HG03159 (cell line): ENCODE data around the gene FBXO28.

Source experiments
- ATAC-seq: cut with Tn5 transposase; IDR thresholded peaks from one replicate; pipeline ENCODE4 v1.9.1; 2021; ENCODE audit warnings: mild to moderate bottlenecking, moderate library complexity; ENCODE audit not compliant: unreplicated experiment

The FBXO28 gene

GRCh38 chr1:224149709-224150108 lies 35.8 kb downstream of the FBXO28 start:
- ATAC-seq: no peak

DNA sequence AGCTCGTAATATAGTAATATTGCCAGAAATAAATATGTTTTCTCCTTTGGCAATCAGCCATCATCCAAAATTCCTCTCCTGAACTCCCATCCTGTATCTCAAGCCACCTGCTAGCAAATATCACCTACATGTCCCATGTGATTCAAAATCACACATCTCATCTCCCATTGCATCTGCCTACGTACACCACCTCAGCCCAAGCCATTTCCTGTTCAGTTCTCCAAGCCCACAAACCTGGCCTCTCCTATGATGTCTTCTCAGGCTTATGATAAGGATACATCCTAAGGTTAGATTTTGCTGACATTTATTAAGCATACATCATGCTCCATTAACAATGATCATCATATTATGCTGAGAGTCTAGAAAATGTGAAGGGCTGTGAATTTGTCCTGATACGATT lies 37.2 kb downstream of the FBXO28 start:
- ATAC-seq: no peak

- ATAC-seq: no peak
Measured at GRCh38 chr1:224157316-224157715, 43.4 kb downstream of the FBXO28 start.

GRCh38 chr1:224159541-224159940 lies 45.6 kb downstream of the FBXO28 start:
- no peak for ATAC-seq

DNA sequence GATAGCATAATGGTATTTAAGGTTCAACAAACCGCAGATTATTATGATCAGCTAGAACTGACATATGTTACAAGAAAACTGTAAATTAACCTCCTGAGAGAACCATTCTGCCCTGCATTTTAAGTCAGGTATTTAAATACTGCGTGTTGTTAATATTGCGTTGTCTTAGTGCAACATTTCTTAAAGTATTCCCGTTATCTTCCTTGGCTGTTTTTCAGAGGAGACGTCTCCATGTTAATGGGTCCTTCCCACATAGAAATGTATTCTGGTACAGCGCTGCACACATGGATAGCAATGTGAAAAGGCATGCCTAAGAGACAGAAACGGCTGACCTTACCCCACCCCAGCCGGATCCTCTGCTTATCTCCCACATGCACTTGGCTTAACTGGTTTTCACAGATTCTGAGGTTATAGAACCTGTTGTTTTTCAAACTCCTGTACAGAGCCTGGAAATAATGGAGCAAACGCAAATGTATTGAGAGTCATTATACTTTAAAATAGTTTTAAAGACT lies 46.3 kb downstream of the FBXO28 start:
- no peak for ATAC-seq

DNA sequence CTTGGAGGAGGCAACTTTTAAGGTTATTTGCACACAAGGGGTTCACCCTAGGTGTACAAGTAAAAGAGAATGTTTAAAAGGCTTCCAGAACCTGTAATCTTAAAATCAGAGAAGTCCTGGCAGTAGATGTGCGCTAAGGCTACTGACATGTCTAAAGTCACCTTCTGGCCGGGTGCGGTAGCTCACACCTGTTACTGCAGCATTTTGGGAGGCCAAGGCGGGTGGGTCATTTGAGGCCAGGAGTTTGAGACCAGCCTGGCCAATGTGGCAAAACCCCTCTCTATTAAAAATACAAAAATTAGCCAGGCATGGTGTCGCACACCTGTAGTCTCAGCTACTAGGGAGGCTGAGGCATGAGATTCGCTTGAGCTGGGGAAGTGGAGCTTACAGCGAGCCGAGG lies 48.9 kb downstream of the FBXO28 start:
- no peak for ATAC-seq

- ATAC-seq: no peak
Measured at GRCh38 chr1:224163311-224163710, 49.4 kb downstream of the FBXO28 start.

GRCh38 chr1:224168859-224169380 lies 55.0 kb downstream of the FBXO28 start:
- ATAC-seq: peak; percentile 86

DNA sequence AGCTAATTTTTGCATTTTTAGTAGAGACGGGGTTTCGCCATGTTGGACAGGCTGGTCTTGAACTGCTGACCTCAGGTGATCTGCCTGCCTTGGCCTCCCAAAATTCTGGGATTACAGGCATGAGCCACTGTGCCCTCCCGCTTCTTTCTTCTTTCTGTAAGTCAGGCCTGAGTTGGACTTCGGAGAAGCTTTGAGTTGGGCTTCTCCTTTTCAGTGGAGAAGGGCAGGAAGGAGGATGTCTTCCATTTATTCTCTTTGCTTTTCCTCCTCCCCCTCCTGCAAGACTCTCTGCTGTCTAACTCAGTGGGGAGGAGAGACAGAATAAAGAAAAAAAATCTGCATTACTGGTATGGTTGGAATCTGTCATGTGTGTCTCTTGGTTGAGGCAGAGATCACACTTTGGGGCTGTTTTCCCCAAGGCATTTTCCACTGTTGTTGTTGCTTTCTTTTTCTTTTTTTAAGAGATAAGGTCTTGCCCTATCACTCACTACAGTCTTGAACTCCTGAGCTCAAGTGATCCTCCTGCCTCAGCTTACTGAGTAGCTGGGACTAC lies 55.9 kb downstream of the FBXO28 start:
- ATAC-seq: no peak

- no peak for ATAC-seq
Measured at GRCh38 chr1:224170343-224170742, 56.4 kb downstream of the FBXO28 start.

- no peak for ATAC-seq
Measured at GRCh38 chr1:224170748-224171478, 57.0 kb downstream of the FBXO28 start.

DNA sequence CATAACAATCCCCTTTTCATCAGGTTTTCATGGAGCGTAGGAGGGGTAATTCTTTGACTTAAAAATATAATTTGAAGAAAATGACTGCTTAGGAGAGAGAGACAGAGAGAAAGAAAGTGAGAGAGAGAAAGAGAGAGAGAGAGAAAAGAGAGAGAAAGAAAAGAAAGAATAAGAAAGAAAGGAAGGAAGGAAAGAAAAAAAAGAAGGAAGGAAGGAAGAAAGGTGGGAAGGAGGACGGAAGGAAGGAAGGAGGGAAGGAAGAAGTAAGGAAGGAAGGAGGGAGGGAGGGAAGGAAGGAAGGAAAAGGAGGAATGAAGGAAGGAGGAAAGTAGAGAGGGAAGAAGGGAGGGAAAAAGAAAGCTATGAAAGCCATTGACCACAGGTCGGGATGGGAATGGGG lies 58.3 kb downstream of the FBXO28 start:
- no peak for ATAC-seq

- no peak for ATAC-seq
Measured at GRCh38 chr1:224173523-224173922, 59.6 kb downstream of the FBXO28 start.

GRCh38 chr1:224175617-224176016 lies 61.7 kb downstream of the FBXO28 start:
- ATAC-seq: no peak

- no peak for ATAC-seq
Measured at GRCh38 chr1:224177356-224177999, 63.6 kb downstream of the FBXO28 start.

DNA sequence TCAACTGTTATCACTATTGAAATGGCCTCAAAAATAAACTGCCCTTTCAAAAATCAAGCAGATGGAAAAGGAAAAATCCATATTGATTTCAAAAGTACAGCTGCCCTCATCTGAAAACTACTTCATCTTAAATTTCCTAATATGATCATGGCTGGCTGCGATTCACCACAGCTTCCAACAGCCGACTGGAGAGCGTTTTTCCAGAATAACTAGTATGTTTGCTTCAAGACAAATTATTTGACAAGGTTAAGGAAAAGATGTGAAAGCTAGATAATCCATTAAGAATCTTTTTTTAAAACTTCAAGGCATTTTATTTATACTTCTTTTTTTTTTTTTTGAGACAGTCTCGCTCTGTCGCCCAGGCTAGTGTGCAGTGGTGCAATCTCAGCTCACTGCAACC lies 65.0 kb downstream of the FBXO28 start:
- no peak for ATAC-seq

- no peak for ATAC-seq
Measured at GRCh38 chr1:224180783-224181452, 67.0 kb downstream of the FBXO28 start.

DNA sequence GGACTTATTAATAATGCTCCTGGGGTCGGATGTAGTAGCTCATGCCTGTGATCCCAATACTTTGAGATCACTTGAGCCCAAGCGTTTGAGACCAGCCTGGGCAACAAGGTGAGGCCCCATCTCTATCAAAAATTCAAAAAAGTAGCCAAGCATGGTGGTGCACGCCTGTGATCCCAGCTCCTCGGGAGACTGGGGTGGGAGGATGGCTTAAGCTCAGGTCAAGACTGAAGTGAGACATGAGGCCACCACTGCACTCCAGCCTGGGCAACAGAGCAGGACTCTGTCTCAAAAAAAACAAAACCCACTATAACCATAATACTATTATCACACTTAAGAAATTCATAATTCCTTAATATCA lies 67.5 kb downstream of the FBXO28 start:
- no peak for ATAC-seq

DNA sequence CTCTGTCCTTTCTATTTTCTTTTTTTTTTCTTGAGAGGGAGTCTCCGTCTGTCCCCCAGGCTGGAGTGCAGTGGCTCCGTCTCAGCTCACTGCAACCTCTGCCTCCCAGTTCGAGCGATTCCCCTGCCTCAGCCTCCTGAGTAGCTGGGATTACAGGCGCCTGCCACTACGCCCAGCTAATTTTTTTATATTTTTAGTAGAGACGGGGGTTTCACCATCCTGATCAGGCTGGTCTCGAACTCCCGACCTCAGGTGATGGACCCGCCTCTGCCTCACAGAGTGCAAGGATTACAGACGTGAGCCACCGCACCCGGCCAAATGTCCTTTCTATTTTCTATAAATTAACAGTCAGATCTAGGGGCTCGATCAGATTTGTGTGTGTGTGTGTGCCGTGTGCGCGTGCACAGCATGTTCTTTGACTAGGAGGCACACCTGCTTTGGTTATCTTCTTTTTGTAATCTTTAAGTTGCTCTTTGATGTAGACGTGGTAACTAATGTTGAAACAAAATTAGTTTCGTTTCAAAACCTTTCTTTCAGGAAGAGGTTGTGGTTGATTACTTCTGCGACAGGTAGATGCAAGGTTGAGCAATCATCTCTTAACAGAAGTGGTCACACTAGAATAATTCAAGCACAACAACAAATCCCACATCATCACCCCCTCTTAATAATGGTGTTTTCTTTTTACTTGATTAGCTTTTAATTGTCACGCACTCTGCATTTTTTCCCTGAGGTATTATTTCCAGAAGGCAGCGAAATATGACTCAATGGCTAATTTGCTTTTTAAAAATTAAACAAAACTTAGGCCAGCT lies 68.3 kb downstream of the FBXO28 start:
- ATAC-seq: peak; percentile 56

GRCh38 chr1:224182866-224183590 lies 69.1 kb downstream of the FBXO28 start, which contains the start of gene DEGS1:
Gene DEGS1, plus strand, starts transcription at chr1:224183240. Its CDS starts 97 bp downstream, at chr1:224183337.
- ATAC-seq: peak; percentile 58
